ENCODE data around the gene INPP5D.

INPP5D gene

DNA sequence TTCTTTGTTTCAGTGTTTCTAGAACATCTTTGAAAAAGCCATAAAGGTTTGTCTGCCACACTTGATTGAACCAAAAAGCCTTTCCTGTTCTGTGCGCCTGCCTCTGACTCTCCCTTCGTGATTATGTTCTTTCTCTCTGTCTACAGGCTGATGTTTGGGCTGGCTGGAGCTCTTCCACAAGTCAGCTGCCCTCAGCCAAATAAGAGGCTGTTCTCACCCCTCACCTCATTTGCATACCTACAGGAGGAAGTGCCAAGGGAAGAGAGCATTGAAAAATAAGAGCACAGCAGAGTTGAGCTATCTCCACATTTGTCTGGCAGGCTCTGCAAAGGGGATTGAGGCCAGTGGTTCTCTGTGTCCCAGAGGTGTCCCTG is 15.8 kb downstream of the INPP5D start:
- peak; percentile 26 for DNase-seq

DNA sequence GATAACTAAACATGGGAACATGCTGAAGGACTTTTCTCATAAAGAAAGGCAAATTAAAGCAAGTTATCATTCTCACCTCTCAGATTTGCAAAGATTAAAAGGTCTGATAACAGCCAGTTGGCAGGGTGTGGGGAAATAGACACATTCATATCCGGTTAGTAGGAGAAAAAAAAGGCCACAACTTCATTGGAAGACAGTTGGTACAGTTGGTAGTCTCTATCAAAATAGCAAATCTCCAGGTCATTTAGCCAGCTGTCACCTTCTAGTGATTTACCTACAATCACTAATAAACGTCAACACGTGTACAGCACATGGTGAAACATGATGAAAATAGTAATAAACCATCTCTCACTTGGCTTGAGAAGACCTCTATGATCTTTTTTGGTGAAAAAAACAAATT is 16.6 kb downstream of the INPP5D start:
- DNase-seq, result no peak

DNA sequence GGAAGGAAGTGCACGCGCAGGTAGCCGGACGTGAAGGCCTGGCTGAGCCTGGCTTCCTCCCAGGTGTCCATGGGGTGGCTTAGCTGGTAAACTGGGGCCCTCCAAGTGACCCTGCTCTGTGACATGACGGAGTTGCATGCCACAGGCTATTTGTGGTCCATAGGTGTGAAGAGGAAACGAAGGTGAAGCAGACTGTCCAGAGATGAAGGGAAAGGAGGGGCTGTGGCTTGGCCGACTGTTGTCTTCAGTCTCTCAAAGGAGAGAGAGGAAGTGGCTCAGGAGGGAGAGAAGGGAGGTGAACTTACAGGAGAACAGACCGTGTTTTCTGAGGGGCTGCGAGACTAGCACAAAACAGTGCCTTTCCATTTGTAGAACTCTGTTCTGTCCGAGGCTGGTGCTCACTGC is 19.3 kb downstream of the INPP5D start:
- no peak for DNase-seq

DNA sequence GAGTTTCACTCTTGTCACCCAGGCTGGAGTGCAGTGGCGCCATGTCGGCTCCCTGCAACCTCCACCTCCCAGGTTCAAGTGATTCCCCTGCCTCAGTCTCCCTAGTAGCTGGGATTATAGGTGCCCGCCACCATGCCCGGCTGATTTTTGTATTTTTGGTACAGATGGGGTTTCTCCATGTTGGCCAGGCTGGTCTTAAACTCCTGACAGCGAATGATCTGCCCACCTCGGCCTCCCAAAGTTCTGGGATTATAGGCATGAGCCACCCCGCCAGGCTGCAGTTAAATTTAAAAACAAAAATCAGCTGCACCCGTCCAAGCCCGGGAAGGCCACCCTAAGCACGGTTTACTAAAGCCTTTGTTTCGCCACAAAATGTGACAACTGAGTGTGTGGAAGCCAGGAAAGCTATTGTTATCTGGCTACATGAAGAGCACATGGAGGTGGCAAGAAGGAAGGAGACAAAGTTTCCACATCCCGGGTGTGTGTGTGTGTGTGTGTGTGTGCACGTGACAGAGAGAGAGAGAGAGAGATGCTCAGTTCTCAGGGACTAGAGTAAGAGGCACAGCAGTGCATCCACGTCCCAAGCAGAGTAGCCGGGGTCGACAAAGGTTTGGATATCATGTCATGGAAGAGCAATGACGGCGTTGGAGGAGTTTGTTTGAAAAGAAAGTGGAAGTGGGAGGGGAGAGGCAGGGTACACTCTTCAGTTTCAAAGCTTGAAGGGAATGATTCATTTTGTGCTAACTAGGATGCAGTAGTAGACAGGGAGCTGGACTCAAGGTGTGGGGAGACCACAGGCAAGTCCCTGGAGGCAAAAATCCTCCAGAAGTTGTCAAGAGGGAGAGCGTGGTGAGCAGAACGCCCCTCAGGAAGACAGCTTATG is 20.1 kb downstream of the INPP5D start:
- DNase-seq, result no peak

DNA sequence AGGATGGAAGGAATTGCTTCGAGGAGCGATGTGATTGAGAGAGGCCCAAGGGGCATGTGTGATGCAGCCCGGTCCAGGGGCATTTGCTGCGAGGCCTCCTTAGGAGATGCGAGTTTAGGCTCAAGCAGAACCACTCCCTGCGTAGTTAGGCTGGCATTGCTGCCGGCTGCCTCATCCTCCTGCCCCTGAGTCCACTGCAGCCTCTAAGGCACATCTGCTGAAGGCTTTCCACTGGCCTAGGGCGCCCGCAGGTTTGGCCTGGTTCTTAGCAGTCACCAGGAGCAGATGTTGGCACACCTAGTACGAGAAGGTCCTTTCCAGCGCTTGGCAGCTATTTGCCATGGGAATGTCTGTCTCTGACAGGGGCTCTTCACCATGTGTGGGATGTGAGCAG is 20.7 kb downstream of the INPP5D start:
- no peak for DNase-seq

DNA sequence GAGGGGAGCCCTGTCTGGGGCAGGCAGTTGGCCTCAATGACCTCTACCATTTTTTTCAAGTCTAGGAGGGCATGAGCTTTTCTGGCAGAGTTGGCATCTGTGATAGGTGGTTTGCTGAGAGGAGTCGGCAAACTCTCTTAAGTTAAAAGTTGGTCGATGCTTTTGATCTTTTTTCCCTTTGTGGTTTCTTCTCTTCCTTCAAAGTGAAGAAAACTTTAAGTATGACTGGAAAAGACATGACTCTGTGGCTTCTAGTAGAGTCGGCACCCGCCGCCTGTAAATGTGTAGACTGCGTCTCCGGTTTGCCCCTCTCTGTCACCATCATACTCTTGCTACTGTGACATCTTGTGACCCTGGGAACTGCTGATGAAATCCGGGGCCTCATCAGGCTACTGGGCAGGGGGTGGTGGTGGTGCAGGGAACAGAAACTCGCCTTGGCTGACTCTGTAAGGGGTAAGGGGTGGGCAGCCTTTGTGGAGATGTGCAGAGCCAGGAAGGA is 21.1 kb downstream of the INPP5D start:
- peak; percentile 24 for DNase-seq

DNA sequence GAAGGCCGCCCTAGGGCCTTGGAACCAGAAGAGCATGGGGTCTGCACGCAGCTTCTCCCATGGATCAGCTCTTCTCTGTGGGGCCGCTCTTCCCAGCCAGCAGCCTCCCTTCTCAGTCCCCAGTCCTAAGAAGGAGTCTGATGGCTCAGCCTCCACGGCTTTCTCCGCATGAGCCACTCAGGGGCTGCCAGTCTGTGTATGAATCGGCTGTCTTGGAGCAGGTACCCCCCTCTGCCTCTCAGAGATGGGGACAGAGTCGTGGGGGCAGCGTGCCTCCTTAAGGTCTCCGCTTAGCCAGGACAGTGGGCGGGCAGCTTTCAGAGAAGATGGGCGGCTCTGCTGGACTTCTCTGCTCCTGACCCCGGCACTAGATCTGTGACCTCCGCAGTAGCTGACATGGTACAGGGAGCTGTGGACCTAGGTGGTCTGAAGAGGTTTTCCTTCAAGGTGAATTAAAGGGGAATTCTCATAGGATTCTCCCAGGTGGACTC is 21.6 kb downstream of the INPP5D start:
- DNase-seq, result no peak

DNA sequence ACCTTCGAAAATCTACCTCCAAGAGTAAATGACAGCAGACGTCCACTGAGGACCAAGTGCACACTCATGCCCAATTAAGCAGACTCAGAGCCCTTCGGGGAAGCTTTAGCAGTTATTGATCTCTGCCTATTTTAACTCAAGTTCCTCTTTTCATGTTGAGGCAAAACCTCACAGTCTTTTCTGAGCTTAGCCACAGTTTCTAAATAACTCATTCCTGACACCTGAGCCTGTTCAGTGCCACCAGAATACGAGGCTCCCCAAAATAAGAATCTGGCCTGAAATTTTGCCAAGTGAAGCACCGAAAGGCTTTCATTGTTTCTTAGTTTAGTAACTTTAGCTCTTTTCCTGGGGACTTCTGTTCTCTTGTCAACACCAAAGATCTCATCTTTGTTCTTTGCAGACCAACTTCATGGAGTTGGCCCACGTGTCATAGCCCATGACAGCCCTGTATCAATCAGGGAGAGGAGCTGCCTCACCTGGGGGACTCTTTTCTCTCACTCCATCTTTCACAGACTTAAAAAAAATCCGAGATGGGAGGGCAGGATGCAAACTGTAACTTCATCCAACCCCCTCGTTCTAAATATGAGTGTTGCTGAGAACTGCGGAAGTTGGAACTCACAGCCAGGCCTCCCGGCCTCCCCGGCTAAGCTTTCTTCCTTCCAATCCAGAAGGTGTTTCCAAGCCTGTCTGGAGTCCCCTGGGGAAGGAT is 22.2 kb downstream of the INPP5D start:
- DNase-seq, result no peak

DNA sequence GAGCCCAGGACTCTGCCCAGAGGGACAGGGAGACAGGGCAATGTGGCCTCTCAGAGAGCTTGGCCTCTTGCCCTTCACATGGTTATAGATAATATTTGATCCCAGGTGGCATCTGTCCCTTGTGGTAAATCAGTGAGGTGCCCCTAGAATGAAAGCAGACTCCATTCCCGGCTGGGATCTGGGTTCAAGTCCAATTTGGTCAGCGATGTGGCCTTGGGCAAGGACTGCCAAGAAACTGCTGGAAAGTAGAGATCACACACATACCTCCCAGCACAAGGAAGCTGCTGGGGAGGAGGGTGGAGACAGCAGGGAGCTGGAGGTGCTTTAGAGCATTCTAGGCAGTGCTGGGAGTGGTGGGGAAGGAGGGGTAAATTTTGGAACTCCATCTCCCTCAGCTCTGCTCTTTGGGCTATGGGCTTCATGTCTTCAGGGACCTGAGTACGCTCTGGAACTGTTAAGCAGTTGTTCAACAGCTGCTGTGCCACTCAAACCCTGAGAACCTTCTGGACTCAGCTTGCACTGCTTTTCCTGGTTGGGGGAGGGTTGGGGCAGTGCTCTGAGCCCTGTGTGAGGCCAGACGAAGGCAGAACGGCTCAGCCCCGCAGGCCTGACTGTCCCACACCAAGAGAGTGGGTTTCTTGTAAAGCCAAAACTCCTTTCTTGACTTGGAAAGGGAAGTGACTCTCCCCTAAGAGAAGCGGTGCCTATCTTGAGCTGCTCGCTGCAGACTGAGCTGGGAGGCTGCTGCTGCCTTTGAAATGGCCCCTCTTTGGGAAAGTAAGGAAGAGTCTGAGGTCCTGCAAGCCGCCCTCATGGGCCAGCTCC is 23.0 kb downstream of the INPP5D start:
- DNase-seq, result no peak

DNA sequence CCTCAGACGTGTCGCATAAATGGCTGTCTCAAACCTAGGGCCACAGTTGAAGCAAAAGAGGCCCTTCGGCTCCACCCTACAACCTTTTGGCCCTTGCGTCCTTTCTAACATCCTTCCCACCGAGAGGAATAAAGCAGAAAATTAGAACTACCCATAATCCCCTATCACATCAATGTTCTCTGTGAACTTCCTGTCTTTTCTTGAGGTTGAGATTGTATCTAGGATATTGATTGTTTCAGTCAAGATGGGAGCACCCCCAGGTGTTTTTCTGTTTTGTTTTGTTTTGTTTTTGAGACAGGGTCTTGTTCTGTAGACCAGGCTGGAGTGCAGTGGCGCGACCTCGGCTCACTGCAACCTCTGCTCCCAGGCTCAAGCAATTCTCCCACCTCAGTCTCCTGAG is 23.6 kb downstream of the INPP5D start:
- no peak for DNase-seq

DNA sequence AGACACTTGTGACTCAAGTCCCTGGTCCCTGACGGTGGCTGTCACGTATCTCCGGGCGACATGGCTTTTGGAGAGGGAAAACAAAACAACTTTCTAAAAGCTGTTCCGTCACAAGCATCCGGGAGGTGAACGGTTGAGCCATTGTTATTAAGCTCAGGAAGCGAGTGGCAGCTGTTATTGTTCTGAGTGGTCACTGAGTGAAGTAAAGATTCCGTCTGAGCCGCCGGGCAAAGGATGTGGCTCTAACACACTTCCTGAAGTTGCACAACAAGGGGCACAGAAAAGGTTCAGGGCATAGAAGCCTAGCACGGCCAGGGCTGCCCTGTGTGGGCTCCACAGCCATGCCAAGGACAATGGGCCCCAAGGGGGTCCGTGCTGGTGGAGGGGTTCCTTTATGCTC is 24.3 kb downstream of the INPP5D start:
- DNase-seq, result peak; percentile 44

DNA sequence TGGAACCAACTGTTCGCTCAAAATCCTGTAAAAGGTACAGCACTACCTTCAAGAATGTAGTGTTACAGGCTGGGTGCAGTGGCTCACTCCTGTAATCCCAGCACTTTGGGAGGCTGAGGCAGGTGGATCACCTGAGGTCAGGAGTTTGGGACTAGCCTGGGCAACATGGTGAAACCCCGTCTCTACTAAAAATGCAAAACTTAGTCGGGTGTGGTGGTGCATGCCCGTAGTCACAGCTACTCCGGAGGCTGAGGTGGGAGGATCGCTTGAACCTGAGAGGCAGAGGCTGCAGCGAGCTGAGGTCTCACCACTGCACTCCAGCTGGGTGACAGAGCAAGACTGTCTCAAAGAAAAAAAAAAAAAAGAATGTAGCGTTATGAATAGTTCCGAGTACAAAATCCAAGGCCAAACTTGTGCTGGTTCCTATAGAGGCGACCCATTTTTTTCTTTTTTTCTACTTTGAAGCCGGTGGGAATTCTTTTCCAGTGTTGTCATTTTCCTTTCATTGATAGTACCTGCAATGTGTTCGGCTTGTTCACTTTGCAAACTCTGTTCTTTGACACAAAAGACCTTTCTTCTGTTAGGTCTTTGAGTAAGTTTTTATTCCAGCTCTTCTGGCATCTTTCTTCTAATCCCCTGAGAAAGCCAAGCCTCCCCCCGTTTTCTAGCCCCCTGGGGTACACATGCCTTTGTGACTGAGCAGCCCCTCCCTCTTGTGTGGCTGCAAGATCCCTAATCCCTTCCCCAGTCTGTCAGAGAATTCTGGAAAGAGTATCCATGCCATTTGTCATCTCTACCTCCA is 25.1 kb downstream of the INPP5D start:
- DNase-seq, result no peak

DNA sequence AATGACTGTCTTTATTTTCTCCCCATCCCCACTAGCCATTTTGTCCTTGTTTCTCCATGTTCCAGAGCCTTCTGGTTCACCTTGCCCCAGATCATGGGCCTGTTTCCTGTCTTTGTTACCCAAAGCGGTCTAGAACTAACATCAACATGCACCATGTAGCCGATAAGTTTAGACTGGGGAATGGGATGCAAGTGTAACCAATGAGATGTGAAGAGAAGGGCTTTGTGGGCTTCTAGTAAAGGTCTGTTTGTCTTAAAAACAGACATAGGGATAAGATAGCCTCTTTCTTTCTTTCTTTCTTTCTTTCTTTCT is 25.7 kb downstream of the INPP5D start:
- DNase-seq, result no peak

DNA sequence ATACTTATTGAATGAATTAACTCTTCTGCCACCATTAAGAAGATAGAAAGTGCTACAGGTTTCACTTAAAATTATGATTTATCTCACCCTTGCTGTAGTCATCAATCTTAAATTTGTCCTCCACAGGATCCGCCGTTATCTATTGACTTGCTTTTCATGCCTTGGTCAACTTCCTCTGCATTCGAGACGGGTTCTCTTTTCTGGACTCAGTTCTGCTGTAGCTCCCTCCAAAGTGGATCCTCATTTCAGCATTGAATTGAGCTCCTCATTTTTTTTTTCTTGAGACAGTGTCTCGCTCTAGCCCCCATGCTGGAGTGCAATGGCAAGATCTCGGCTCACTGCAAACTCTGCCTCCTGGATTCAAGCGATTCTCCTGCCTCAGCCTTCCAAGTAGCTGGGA is 27.6 kb downstream of the INPP5D start:
- DNase-seq, result no peak

DNA sequence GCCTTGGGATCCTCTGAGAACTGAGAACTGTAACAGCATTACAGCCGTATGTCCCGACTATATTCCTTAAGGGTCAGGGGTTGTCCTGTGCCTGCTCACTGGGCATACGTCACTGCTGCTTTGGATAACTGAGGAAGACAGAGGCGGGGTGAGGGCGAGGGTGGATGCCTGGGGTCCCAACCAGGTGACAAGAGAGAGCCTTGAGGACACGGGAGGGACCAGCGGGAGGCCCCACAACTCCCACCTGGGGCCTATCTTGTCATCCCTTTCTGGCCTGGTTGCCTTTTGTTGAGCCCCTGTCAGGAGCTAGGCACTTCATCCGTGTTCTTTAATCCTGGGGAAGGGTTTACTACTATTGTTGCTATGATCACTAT is 28.8 kb downstream of the INPP5D start:
- DNase-seq, result no peak

DNA sequence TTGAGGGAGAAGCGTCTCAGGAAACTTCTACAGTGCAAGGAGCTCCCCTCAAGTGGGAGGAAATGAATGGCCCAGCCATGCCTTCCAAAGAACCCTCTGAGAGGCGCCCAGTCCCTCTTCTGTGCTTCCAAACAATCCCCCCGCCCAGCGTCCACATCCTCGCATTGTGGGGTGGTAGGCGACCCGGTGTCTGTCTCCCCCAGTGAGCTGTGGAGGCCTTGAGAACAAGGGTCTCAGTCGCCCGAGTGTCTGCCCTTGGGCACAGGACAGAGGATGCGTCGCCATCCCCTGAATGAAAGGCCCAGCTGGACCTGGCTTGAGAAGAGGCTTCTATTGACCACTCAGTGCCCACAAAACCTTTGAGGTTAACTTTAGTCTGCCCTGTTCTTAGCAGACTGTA is 29.7 kb downstream of the INPP5D start:
- DNase-seq, result no peak

DNA sequence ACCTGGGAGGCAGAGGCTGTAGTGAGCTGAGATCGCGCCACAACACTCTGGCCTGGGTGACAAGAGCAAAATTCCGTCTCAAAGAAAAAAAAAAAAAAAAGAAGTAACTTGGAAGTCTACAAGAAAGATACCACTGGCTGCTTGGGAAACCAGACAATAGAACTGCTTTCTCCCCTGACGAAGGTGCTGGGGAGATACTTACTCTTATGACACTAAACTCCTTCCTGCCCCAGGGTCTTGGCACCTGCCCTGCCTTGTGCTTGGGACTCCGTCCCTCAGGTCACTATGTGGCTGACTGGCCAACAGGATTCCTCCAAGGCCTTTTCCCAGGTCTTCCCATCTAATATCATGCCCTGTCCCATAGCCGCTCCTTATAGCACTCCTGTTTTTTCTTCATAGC is 30.7 kb downstream of the INPP5D start:
- DNase-seq, result no peak

DNA sequence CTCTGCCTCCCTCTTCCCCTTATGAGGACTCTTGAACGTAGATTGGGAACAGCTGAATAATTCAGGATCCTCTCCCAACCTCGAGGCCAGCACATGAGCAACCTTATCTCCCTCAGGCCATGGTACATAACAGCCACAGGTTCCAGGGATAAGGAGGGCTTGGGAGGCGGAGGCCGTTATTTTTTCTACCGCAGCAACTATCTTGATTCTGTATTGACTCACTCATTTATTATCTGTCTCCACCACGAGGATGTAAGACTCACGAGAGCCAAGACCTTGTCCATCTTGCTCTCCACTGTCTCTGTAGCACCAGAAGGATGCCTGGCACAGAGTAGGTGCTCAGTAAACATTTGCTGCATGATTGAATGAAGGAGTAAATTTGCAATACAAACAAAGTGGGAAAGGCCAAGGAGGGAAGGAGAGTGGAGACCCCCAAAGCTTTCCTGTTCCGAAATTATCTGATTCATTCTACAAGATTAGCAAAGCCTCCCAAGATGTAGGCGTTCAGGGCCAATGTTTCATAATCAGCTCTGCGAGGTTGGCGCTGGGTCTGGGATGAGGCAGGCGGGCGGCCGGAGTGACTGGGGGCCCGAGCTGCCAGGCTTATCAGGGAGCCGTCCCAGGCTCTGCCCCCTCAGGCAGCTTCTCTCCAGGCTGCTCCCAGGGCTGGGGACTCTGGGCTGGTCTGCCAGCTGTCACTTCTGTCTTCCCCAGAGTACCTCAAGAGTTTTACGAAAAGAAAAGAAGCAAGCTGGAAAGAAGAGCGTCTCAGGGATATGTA is 31.6 kb downstream of the INPP5D start:
- DNase-seq, result no peak

DNA sequence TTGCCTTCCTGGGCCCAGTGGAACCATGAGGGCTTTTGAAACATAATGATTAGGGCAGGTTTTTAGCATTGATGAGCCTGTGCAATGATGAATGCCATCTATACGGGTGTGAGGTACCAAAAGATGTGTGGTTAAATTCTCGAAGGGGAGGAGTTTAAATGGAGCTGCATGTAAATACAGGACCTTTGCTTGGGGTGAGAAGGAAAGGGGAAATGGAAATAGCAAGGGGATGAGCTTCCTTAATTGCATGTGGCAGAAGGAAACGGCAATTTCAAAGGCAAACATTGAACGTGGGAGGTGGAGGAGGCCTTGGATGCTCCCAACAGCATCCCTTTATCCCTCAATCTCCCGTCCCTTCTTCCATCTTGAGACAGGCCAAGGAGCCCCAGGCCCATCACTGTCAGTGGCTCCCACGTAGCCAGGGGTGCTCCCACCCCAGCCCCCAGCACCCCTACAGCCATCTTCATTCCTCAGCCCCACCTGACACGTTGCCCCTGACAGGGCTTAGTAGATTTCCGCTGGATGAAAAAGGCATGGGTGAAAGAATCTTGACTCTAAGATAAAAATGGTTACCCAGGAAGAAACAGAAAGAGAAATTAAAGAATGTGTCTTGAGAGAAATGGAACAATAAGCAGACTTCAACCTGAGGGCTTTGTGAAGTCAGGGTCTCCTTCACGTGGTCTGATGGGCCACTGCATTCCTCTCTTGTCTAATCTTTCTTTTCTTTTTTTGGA is 32.5 kb downstream of the INPP5D start:
- no peak for DNase-seq

DNA sequence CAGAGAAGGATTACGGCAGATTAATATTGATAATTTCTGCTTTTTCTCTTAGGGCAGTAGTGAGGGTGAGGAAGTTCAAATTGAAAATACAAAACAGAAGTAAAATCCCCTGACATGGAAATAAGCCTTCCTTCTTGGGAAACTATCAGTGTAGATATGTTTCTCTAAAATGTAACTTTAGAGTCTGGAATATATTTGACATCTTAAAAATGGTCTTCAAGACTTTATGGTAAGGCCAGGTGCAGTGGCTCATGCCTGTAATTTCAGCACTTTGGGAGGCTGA is 33.0 kb downstream of the INPP5D start:
- DNase-seq, result no peak

DNA sequence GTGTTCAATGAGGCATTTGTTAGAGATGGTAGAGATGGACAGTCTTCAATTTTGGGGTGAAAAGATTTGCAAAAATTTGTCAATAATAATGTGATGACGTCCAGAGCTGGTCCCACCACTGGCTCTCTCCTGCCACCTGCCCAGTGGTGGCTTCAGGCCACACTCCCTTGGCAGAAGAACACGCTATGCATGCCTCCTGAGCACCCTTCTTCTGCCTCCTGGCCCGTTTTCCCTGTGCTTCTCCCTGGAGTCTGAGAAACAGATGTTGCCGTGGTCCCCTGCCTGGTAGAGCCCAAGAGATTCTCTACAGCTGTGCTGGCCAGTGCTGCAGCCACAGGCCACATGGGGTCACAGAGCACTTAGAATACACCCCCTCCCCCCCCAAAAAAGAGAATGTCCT is 33.6 kb downstream of the INPP5D start:
- DNase-seq, result no peak

Data from midbrain (tissue), 1 donor.